ENCODE results near the gene SPRR2G.
"Not testable (repeated sequence)": the region's sequence is repeated elsewhere in the genome, so short reads cannot be mapped to it uniquely, and the experiment has no call there.

Gene SPRR2G

GRCh38 chr1:153141377-153141776 is 9.3 kb downstream of the SPRR2G start:
- no peak for DNase-seq (ENCODE audit: low read depth)
- no peak overlapping the region for H3K4me3 ChIP-seq (ENCODE audit: low read depth, low read length)
- no peak for TF ChIP-seq POLR2A (IDR thresholded peaks at IDR 0.05; ENCODE audit: extremely low read depth, insufficient read length)

- TF ChIP-seq MYC (IDR thresholded peaks at IDR 0.05; ENCODE audit: low read depth, low read length) (no peak), POLR2A (IDR thresholded peaks at IDR 0.05; ENCODE audit: extremely low read depth, insufficient read length) (no peak), CTCF (IDR thresholded peaks at IDR 0.05; ENCODE audit: low read depth, low read length) (no peak), MAX (IDR thresholded peaks at IDR 0.05; ENCODE audit: low read depth, low read length) (no peak)
Observed at GRCh38 chr1:153140484-153140883, 10.2 kb downstream of the SPRR2G start.

GRCh38 chr1:153133743-153134142 is 16.9 kb downstream of the SPRR2G start:
- H3K4me3 ChIP-seq (ENCODE audit: low read depth, low read length): no peak overlapping the region
- no peak for DNase-seq (ENCODE audit: low read depth)
- TF ChIP-seq MAX (IDR thresholded peaks at IDR 0.05; ENCODE audit: low read depth, low read length): no peak
- no peak for TF ChIP-seq CTCF (IDR thresholded peaks at IDR 0.05; ENCODE audit: low read depth, low read length)
- no peak for TF ChIP-seq MYC (IDR thresholded peaks at IDR 0.05; ENCODE audit: low read depth, low read length)
- TF ChIP-seq POLR2A (IDR thresholded peaks at IDR 0.05; ENCODE audit: extremely low read depth, insufficient read length): no peak

More at GRCh38 chr1:153140484-153140883, 10.2 kb downstream of the SPRR2G start:
- H3K4me3 ChIP-seq (ENCODE audit: low read depth, low read length): no peak overlapping the region
- no peak for DNase-seq (ENCODE audit: low read depth)

GRCh38 chr1:153133267-153133666 is 17.4 kb downstream of the SPRR2G start:
- no peak for DNase-seq (ENCODE audit: low read depth)
- no peak for TF ChIP-seq MAX (IDR thresholded peaks at IDR 0.05; ENCODE audit: low read depth, low read length)
- no peak for TF ChIP-seq CTCF (IDR thresholded peaks at IDR 0.05; ENCODE audit: low read depth, low read length)
- TF ChIP-seq POLR2A (IDR thresholded peaks at IDR 0.05; ENCODE audit: extremely low read depth, insufficient read length): no peak
- no peak for TF ChIP-seq MYC (IDR thresholded peaks at IDR 0.05; ENCODE audit: low read depth, low read length)
- H3K4me3 ChIP-seq (ENCODE audit: low read depth, low read length): no peak overlapping the region

GRCh38 chr1:153128688-153129087 is 22.0 kb downstream of the SPRR2G start:
- not testable (repeated sequence) for H3K4me3 ChIP-seq (ENCODE audit: low read depth, low read length); DNase-seq (ENCODE audit: low read depth)

- no peak overlapping the region for H3K4me3 ChIP-seq (ENCODE audit: low read depth, low read length)
- TF ChIP-seq POLR2A (IDR thresholded peaks at IDR 0.05; ENCODE audit: extremely low read depth, insufficient read length) (no peak), CTCF (IDR thresholded peaks at IDR 0.05; ENCODE audit: low read depth, low read length) (no peak), MAX (IDR thresholded peaks at IDR 0.05; ENCODE audit: low read depth, low read length) (no peak), MYC (IDR thresholded peaks at IDR 0.05; ENCODE audit: low read depth, low read length) (no peak)
- DNase-seq (ENCODE audit: low read depth): no peak
Observed at GRCh38 chr1:153127296-153127695, 23.4 kb downstream of the SPRR2G start.

- no peak overlapping the region for H3K4me3 ChIP-seq (ENCODE audit: low read depth, low read length)
- no peak for DNase-seq (ENCODE audit: low read depth)
- no peak for TF ChIP-seq CTCF (IDR thresholded peaks at IDR 0.05; ENCODE audit: low read depth, low read length)
- TF ChIP-seq MYC (IDR thresholded peaks at IDR 0.05; ENCODE audit: low read depth, low read length): no peak
- TF ChIP-seq MAX (IDR thresholded peaks at IDR 0.05; ENCODE audit: low read depth, low read length): no peak
Observed at GRCh38 chr1:153125536-153125935, 25.2 kb downstream of the SPRR2G start.

GRCh38 chr1:153123793-153124192 is 26.9 kb downstream of the SPRR2G start:
- not testable (repeated sequence) for H3K4me3 ChIP-seq (ENCODE audit: low read depth, low read length); DNase-seq (ENCODE audit: low read depth)

All from NB4 (cell line).